Ishikawa (cell line): ENCODE results near the gene PPP1R17.

ENCODE experiments used
- CEBPB ChIP-seq: IDR thresholded peaks from 2 replicates; pipeline ENCODE4 v1.6.1; 2012
- CREB1 ChIP-seq: IDR thresholded peaks from 2 replicates; pipeline ENCODE4 v1.6.1; 2012; ENCODE audit warnings: low read depth
- EP300 ChIP-seq: IDR thresholded peaks from 2 replicates; pipeline ENCODE4 v1.6.1; 2012; ENCODE audit warnings: borderline replicate concordance
- FOXM1 ChIP-seq: IDR thresholded peaks from 2 replicates; pipeline ENCODE4 v1.6.1; 2012; ENCODE audit warnings: low read depth, borderline replicate concordance
- RAD21 ChIP-seq: IDR thresholded peaks from 2 replicates; pipeline ENCODE4 v1.6.1; 2012; ENCODE audit warnings: low read depth
- TCF12 ChIP-seq: IDR thresholded peaks from 2 replicates; pipeline ENCODE4 v1.6.1; 2012; ENCODE audit warnings: low read depth
- TF ChIP-seq, protein P1 (sequence below): IDR thresholded peaks from 2 replicates; pipeline ENCODE4 v1.6.1; 2012

DNA sequence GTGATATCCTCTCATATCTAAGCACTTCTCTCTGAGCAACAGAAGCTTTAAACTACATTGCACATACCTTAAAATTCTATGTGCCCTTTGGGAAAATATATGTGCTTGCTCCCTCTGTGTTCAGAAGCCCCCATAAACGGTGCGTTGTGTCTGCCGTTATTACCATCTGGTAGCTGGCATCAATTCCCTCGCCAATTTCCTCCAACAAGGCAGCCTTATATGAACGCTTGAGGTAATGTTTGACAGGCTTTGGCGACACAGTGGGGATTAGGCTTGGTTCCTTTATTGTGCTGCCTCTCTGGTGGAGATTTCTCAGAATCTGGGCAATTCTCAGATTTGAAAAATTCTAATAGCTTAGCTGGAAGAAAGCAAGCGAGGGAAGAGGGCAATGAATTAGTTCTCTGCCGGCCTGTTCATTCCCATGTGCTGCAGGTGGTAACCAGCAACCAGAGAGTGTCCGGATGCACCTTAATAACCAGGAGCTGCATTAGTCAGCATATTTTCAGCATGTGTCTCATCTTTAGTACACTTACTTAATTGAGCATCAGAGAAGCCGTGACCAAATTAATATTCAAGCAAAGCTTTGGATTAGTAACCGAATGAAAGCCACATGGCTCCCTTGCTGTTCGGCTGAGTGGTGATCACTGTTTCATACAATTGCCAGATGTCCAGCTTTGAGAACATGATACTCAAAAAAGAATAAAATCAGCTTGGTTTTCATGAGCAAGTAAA, 7.3 kb upstream of the PPP1R17 start:
- no peak for TF ChIP-seq TCF12
- TF ChIP-seq RAD21: no peak
- no peak for TF ChIP-seq CEBPB
- no peak for TF ChIP-seq FOXM1
- TF ChIP-seq EP300: no peak
- TF ChIP-seq CREB1: no peak
- TF ChIP-seq, protein P1, sequence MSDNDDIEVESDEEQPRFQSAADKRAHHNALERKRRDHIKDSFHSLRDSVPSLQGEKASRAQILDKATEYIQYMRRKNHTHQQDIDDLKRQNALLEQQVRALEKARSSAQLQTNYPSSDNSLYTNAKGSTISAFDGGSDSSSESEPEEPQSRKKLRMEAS: no peak
